SIG-M5 treated with dmso at 0.1 percent for 504 hours (cell line): ENCODE results near the gene KCNIP4.

Source experiments
- DNase-seq: peaks from one replicate; lab custom pipeline; 2025; ENCODE audit not compliant: unreplicated experiment; lab: John Stamatoyannopoulos, UW

KCNIP4 gene

GRCh38 chr4:20883231-20883630 is 1065.3 kb downstream of the KCNIP4 start:
- DNase-seq: no peak

DNA sequence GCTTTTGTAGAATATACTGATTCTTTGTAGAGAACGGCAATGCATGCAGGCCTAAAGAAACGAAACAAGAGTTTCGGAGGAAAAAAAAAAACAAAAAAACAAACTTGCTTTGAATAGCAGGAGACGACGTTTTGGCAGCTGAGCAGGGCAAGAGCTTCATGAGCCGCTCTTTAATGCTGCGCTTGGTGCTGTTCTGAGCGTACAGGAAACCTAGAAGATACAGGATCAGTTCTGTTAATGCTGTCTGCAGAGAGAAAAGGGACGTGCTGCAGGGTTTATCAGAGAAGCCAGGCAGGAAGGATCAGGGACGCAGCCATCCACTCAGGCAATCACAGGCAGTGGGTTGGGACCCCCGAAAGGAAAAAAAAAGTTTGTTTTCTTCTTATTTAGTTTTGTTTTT is 1066.1 kb downstream of the KCNIP4 start:
- no peak for DNase-seq

DNA sequence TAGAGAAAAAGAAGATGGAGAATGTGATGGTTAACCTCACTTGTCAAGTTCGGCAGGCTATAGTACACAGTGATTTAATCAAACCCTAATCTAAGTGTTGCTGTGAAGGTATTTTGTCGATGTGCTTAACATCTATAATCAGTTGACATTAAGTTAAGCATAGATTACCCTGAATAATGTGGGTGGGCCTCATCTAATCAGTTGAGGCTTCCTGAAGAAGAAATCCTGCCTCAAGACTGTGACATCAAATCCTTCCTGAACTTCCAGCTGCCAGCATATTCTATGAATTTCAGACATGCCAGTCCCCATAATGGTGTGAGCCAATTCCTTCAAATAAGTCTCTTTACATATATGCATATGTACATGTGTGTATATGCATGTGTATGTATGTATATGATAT is 1066.9 kb downstream of the KCNIP4 start:
- no peak for DNase-seq

GRCh38 chr4:20878806-20879205 is 1069.8 kb downstream of the KCNIP4 start:
- DNase-seq: no peak

GRCh38 chr4:20870436-20870835 is 1078.1 kb downstream of the KCNIP4 start:
- DNase-seq: no peak

GRCh38 chr4:20868108-20868507 is 1080.5 kb downstream of the KCNIP4 start:
- no peak for DNase-seq

DNA sequence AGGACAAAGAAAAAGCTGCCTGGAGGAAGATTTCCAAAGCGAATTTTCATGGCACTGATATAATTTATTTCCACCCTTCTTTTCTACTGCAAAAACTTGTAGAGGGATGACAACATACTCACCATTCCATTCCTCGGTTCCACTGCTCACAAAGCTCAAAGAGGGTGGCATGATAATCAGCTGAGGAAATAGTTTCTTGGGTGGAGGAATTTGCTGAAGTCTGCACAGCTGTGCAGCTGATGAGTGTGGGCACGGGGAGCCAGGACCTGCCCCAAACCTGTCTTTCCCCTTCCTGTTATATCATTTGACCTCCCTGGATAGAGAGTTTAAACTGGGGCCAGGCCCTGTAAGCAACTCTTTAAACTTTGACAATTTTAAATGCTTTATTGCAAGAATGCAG is 1087.7 kb downstream of the KCNIP4 start:
- DNase-seq: no peak

DNA sequence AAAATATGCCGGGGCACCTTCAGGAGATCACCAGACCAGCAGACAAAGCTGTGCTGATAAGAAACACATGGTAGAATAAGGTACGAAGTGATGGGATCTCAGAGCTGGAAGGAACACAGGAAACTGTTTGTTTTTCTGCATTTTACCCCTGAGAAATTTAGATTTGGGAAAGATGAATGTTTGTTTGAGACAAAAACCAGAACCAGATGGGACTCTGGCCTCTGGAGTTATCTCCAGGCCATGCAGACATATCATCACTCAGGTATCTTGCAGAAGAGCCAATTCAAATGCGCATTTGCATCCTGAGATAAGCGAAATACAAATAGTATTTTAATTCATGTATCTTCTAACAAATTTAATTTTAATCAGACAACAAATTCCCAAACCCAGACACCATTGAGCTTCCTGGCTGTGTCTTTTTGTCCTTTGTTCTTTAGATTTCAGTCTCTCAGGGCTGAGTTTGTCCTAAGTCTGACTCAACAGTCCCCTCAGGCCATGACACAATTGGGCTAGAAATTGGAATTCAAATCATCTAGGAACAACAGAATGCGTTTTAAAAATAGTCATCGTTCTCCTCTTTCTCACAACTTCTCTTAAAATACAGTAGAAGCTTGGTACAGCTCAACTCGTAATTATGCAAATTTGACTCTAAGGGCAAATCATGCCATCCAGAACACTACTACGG is 1089.3 kb downstream of the KCNIP4 start:
- DNase-seq: no peak

DNA sequence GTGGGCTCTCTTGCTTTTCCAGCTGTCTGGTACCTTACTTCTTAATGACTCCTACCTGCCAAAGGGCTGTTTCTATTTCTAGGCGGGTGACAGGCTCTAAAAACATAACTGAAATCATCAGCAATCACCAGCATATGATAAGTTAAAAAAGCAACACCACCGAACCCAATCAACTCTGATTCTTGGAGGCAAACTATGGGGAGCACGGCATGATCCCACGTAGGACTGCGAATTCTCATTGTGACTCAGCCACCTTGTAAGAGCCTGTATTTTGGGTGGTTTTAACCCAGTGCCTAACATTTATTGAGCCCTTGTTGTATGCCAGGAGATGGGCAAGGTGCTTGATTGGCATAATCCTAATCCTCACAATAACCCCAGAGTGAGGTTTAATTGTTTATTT is 1091.5 kb downstream of the KCNIP4 start:
- no peak for DNase-seq

GRCh38 chr4:20847124-20847747 is 1101.3 kb downstream of the KCNIP4 start:
- no peak for DNase-seq

- no peak for DNase-seq
Measured at GRCh38 chr4:20844311-20844710, 1104.3 kb downstream of the KCNIP4 start.

GRCh38 chr4:20840648-20841190 is 1107.9 kb downstream of the KCNIP4 start:
- no peak for DNase-seq

DNA sequence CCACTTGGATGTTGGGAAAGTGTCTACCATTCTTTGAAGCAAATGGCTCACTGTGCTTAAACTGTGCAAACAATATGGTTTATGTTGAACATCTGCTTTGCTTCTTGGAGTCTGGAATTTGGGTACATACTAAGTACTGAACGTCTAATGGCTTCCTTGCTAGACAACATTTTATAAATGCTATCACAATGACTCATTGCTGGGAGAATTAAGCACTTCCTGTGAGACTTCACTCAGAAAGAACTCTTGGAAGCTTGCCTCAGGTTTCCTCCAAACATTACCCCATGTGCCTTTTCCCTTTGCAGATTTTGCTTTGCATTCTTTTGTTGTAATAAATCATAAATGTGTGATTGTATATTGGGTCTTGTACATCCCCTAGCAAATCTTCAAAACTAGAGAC is 1108.6 kb downstream of the KCNIP4 start:
- DNase-seq: no peak

DNA sequence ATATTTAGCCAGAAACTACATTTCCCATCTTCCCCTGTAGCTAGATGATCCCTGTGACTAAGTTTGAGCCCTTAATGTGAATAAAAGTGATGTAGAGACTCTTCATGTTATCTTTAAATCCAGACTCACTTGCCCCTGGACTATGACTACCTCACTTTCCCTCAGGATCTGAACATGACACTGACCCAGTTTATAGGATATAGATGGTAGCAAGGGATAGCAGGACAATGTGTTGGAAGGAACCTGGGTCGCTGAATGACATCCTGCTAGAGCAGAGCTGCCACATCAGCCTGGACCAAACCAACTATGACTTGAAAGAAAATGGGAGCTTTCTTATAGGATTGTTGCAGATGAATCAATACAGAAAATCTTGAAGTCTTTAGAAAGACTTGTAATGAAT is 1110.1 kb downstream of the KCNIP4 start:
- no peak for DNase-seq

- DNase-seq: no peak
Measured at GRCh38 chr4:20832826-20833225, 1115.7 kb downstream of the KCNIP4 start.

DNA sequence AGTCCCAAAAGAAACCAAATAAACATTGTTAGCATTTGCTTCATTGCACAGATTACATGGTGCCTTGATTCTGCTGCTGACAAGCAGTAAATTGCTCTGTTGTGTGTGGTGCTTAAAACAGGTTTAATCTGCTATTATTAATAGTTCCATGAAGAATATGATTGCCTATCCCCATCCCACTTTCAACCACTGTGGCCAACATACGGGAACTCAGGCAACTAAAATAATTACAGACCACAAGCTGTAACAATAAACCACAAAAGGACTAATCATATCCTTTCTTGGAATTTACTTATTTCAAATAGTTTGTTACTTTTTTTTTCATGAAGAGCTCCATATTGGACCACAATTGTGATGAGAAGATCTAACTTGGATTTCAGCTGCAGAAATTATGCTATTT is 1116.8 kb downstream of the KCNIP4 start:
- no peak for DNase-seq

GRCh38 chr4:20829617-20830357 is 1118.8 kb downstream of the KCNIP4 start:
- no peak for DNase-seq

- no peak for DNase-seq
Measured at GRCh38 chr4:20825505-20825904, 1123.1 kb downstream of the KCNIP4 start.

DNA sequence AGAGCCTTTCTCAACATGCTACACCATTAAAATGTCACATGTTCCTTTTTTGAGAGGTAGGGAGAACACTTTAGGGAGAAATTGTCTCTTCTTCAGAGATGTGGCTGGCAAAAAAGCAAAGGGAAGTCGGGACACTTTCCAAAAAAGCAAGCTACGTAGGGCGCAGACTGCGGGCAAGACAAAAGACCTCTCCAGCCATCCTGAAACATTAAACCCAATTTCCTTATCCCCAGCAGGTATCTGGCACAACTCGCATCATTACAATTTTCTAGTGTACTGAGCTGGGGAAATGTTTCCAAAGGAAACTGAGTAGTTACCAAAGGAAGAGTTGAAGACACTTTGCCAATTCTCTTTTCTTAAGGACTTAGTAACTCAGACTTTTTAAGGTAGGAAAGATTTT is 1132.3 kb downstream of the KCNIP4 start:
- DNase-seq: no peak

DNA sequence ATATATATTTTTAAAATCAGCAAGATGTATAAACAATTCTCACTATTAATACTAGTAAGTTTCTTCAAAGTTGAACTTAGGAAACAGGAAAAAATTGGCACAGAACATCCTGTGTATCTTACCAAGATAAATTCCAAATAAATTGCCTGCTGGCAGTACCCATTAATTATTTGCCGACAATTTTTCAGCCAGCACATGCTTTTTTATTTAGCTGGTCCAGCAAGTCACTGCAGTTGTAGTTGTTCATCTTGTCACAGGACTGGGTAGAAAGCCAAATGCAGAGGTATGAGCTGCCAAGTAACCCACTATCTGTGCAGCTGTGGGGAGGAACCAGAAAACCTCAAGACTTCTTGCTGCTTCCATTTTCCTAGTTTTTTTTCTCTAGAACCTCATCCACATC is 1134.9 kb downstream of the KCNIP4 start:
- DNase-seq: no peak

DNA sequence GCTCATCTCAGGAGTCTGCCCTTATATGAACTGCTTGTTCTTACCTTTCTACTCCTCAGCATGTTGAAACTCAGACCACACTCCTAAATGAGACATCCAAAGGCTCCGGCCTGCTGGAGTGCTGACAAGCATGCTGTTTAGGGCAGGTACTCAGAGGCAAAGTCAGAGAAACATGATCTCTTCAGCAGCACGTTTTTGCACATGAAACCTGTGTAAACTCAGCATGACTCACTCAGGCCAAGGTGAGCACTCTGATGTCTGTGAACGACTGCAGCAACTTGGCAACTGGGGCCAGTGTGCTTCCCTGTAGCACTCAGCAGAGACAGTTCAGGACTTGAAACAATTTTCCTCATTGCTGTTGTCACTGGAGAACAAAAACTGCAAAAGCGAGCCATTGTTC is 1138.8 kb downstream of the KCNIP4 start:
- DNase-seq: no peak

DNA sequence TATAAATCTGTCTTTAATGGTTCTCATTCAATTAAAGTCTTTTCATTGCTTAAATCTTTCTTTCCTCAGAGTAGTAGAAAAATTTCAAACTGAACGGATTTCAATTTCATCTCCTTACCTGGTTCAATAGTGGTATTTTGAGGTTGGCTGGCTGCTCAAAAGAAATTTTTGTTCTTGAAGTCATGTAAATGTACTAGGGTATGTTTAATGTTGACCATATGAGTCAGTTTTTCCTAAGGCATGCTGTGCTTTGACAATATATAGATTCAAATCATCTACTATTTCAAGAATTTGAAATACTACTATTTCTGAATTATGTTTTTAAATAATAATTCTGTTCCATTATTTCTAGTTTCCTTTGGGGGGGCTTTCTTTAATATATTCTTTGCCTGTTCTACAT is 1142.9 kb downstream of the KCNIP4 start:
- DNase-seq: no peak
